ENCODE data around the gene TRIM47. TPM values are rescaled to one million over a fixed set of nuclear protein-coding genes. Genes with fewer than 3 reads are reported as not detected.
A peak's percentile ranks its signal among the peaks of the same experiment; 100 is the strongest.

The TRIM47 gene
- total RNA-seq, 1 donor from 2014 or later = 3.1 TPM

DNA sequence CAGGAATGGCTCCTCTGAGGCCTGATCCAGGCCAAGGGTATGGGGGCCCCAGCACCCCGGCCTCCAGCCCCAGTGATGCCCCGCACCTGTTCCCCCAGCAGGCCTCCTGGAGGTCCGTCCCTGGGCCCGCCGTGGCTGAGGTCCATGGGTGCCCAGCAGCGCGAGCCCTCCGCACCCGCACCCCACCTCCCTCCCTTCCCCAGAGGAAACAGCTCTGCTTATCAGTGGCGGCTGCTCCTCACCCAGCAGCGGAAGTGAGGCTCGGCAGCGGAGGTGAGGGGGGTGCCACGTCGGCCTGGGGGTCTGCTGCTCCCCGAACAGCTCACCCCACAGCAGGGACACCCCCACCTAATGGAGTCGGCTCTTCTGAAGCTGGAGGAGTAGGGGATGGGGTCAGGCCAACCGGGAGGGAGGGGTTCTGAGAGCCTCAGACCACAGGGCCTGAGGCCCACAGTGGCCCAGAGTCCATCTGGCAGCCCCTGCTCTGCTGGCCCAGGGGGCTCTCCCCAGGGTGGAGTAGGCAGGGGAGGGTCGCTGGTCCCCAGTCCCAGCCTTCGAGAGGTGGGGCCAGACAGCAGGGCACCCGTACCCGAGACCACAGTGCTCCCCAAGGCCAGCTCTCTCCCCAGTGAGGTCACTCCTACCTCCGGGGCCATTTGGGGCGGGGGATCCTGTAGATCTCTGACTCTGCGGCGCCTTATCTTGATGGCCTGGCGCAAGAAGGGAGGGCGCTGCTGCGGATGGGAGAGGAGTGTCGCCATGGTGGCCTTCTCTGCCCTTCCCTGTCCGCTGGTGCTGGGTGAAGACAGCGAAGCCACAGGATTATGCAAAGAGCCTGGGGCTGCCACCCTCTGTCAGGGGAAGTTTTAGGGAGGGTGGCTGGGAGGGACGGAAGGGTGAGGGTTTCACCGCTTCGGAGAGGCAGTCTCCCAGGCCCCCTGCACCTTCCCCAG, 34.5 kb downstream of the TRIM47 start, which contains the start of gene UNC13D:
TSS of gene UNC13D (minus strand) at position 828 of the 953 bp plus-strand sequence. CDS start at position 761, 67 bp downstream.
- DNase-seq = peak; percentile 56
- peak; percentile 53 for ATAC-seq (ENCODE audit: low read depth)
- intact Hi-C loops (cut with micrococcal nuclease) = loop anchor here (5.0 kb wide), 1 partner anchor 33 kb away; the partner anchor contains the start of gene TRIM47
- CTCF ChIA-PET = interaction anchor here (0.9 to 2.8 kb wide), 10 partner anchors 11 to 90 kb away, joined by 3 to 17 read pairs (median 6); partner anchors contain the start of genes MRPL38, TRIM47, UNK and WBP2
- peaks cover 29% of the 10 kb centered on the region for H3K4me1 Mint-ChIP-seq
- H3K9me3 Mint-ChIP-seq = no peaks in the 10 kb centered on the region
- POLR2A ChIA-PET = interaction anchor here (0.6 to 5.2 kb wide), 28 partner anchors 9 to 1125 kb away, joined by 3 to 101 read pairs (median 5); partner anchors contain the start of genes GALK1, RECQL5, SAP30BP and TRIM47
- TF ChIP-seq, protein P1, sequence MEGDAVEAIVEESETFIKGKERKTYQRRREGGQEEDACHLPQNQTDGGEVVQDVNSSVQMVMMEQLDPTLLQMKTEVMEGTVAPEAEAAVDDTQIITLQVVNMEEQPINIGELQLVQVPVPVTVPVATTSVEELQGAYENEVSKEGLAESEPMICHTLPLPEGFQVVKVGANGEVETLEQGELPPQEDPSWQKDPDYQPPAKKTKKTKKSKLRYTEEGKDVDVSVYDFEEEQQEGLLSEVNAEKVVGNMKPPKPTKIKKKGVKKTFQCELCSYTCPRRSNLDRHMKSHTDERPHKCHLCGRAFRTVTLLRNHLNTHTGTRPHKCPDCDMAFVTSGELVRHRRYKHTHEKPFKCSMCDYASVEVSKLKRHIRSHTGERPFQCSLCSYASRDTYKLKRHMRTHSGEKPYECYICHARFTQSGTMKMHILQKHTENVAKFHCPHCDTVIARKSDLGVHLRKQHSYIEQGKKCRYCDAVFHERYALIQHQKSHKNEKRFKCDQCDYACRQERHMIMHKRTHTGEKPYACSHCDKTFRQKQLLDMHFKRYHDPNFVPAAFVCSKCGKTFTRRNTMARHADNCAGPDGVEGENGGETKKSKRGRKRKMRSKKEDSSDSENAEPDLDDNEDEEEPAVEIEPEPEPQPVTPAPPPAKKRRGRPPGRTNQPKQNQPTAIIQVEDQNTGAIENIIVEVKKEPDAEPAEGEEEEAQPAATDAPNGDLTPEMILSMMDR (IDR thresholded peaks at IDR 0.05) = no peak
- peaks cover 57% of the 10 kb centered on the region for H3K36me3 Mint-ChIP-seq (ENCODE audit: low read depth)
- H3K4me3 Mint-ChIP-seq = peak within 1 kb of the TSS; percentile 91
- peak within 1 kb of the TSS; percentile 91 for H3K27ac Mint-ChIP-seq
- H3K27me3 Mint-ChIP-seq = no peaks in the 10 kb centered on the region

DNA sequence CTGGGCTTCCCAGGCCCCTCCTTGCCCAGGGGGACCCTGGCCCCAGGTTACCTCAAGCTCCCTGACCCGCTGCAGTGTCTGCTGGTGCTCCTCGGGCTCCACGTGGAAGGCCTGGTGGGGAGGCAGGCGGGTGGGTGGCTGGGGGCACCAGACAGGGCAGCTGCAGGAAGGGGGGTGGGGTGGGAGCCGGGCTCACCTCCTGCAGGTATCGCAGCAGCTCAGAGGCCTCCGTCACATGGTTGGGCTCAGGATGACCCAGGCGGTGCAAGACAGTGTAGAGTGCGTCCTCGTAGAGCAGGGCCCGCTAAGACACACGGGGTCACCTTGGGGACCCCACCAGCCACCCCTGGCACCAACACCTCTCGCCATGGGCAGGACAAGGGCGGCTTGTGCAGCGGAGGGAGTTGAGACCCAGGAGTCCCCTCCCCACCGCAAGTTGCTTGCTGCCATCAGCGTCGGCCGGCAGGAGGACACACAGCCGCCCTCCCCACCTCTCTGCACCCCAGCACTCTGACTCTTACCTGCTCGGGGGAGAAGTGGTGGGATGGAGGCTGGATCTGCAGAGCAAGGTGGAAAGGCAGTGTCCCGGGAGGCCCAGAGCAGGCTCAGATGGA, 35.3 kb downstream of the TRIM47 start:
- Mint-ChIP-seq H3K36me3 (ENCODE audit: low read depth) (peaks cover 57% of the 10 kb centered on the region), H3K9me3 (no peaks in the 10 kb centered on the region), H3K4me3 (peak overlapping the region; percentile 91), H3K27ac (peak overlapping the region; percentile 85), H3K4me1 (peaks cover 24% of the 10 kb centered on the region), H3K27me3 (no peaks in the 10 kb centered on the region)
- ChIA-PET POLR2A (interaction anchor here (1.0 to 5.2 kb wide), 16 partner anchors 10 to 601 kb away, joined by 3 to 101 read pairs (median 9); partner anchors contain the start of genes GALK1, TRIM65, UNK and WBP2), CTCF (interaction anchor here (0.9 to 2.7 kb wide), 5 partner anchors 12 to 89 kb away, joined by 3 to 9 read pairs (median 5); partner anchors contain the start of genes MRPL38, UNK and WBP2)
- TF ChIP-seq, protein P1 (IDR thresholded peaks at IDR 0.05) = no peak
- no peak for ATAC-seq (ENCODE audit: low read depth)
- DNase-seq = no peak
- intact Hi-C loops (cut with micrococcal nuclease) = loop anchor here (5.0 kb wide), 1 partner anchor 34 kb away; the partner anchor contains the start of gene TRIM47

DNA sequence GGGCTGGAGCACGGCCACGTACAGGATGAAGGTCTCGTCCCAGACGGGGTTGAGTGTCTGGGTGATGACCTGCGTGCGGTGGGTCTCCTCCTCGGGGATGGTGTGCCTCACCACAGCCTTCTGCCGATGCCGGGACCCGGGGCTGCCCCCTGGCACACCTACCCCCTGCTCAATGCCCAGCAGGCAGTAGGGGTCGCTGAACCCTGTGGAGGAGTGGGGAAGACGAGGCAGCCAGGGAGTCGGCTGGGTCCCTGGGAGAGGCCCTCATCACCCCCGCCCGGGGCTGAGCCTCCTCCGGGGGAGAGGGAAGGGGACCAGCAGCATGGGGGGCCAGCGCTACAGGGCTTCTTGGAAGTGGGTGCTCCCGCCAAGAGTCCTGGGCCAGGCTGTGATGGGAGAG, 36.0 kb downstream of the TRIM47 start:
- CTCF ChIA-PET = no interaction called here

DNA sequence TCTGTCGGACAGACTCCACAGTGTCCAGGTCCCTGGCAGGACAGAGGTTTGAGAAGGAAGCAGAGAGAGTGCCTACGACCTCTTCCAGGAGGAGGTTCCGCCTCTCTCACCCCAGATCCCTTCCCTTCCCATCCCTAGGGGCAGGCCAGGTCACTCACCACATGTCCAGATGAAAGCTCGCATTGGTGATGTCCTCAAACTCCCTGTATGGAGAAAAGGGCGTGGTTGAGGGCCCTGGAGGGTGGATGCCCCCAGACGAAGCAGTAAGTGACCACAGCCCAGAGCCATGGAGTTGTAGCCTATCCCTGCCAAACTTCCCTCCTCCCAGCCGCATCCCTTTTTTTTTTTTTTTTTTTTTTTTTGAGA, 37.6 kb downstream of the TRIM47 start:
- no peak overlapping the region for H3K4me3 Mint-ChIP-seq
- DNase-seq (no peak), ATAC-seq (ENCODE audit: low read depth) (no peak)
- H3K9me3 Mint-ChIP-seq = no peaks in the 10 kb centered on the region
- peaks cover 20% of the 10 kb centered on the region for H3K4me1 Mint-ChIP-seq
- H3K27ac Mint-ChIP-seq = no peak overlapping the region
- ChIA-PET CTCF (no interaction called here), POLR2A (interaction anchor here (0.7 to 1.3 kb wide), 2 partner anchors 56 to 76 kb away, joined by 8 to 10 read pairs; partner anchors contain the start of gene UNK)
- H3K36me3 Mint-ChIP-seq (ENCODE audit: low read depth) = peaks cover 49% of the 10 kb centered on the region
- TF ChIP-seq, protein P1 (IDR thresholded peaks at IDR 0.05) = no peak
- intact Hi-C loops (cut with micrococcal nuclease) = loop anchor here (5.0 kb wide), 1 partner anchor 37 kb away; the partner anchor contains the start of gene TRIM47
- no peaks in the 10 kb centered on the region for H3K27me3 Mint-ChIP-seq

More for the DNA sequence above, 36.0 kb downstream of the TRIM47 start:
- H3K36me3 Mint-ChIP-seq (ENCODE audit: low read depth) = peaks cover 56% of the 10 kb centered on the region
- H3K27me3 Mint-ChIP-seq = no peaks in the 10 kb centered on the region
- TF ChIP-seq, protein P1 (IDR thresholded peaks at IDR 0.05) = no peak
- no peak overlapping the region for H3K4me3 Mint-ChIP-seq
- intact Hi-C loops (cut with micrococcal nuclease) = loop anchor here (5.0 kb wide), 1 partner anchor 35 kb away; the partner anchor contains the start of gene TRIM47
- no peaks in the 10 kb centered on the region for H3K9me3 Mint-ChIP-seq
- ATAC-seq (ENCODE audit: low read depth) = no peak
- no peak overlapping the region for H3K27ac Mint-ChIP-seq
- POLR2A ChIA-PET = interaction anchor here (1.2 to 5.2 kb wide), 4 partner anchors 13 to 68 kb away, joined by 9 to 101 read pairs (median 46); partner anchors contain the start of genes UNK and WBP2
- no peak for DNase-seq
- H3K4me1 Mint-ChIP-seq = peaks cover 24% of the 10 kb centered on the region
